Measurements from ENCODE around the gene PNP. TPM values are rescaled to one million over a fixed set of nuclear protein-coding genes. Genes with fewer than 3 reads are reported as not detected.
"Not testable (repeated sequence)": the region's sequence is repeated elsewhere in the genome, so short reads cannot be mapped to it uniquely, and the experiment has no call there.

Gene PNP
- total RNA-seq, 1 donor from 2014 or later = 6.4 TPM

GRCh38 chr14:20441461-20441860 is 27.7 kb upstream of the PNP start:
- no peak overlapping the region for H3K4me3 ChIP-seq
- no peaks in the 10 kb centered on the region for H3K4me1 ChIP-seq
- intact Hi-C loops (cut with micrococcal nuclease) = no loop called here
- peaks cover 12% of the 10 kb centered on the region for H3K27me3 ChIP-seq (ENCODE audit: low read depth)
- DNase-seq = no peak
- no peak for TF ChIP-seq CTCF (IDR thresholded peaks at IDR 0.05; ENCODE audit: borderline replicate concordance)
- no peak overlapping the region for H3K27ac ChIP-seq (replicated peaks)
- H3K9me3 ChIP-seq (replicated peaks) = no peaks in the 10 kb centered on the region
- peaks cover 11% of the 10 kb centered on the region for H3K36me3 ChIP-seq

- H3K4me3 ChIP-seq; H3K27me3 ChIP-seq (ENCODE audit: low read depth); H3K27ac ChIP-seq (replicated peaks); H3K4me1 ChIP-seq; DNase-seq; H3K9me3 ChIP-seq (replicated peaks); intact Hi-C loops (cut with micrococcal nuclease): not testable (repeated sequence)
- H3K36me3 ChIP-seq = peaks cover 33% of the 10 kb centered on the region
These were observed 25.6 kb upstream of the PNP start for GRCh38 chr14:20443650-20444049.

- intact Hi-C loops (cut with micrococcal nuclease) = no loop called here
- Histone ChIP-seq H3K27ac (replicated peaks) (no peak overlapping the region), H3K27me3 (ENCODE audit: low read depth) (no peaks in the 10 kb centered on the region), H3K4me1 (no peaks in the 10 kb centered on the region), H3K9me3 (replicated peaks) (no peaks in the 10 kb centered on the region), H3K4me3 (no peak overlapping the region), H3K36me3 (peaks cover 66% of the 10 kb centered on the region)
- DNase-seq = no peak
- no peak for TF ChIP-seq CTCF (IDR thresholded peaks at IDR 0.05; ENCODE audit: borderline replicate concordance)
These were observed 22.3 kb upstream of the PNP start for GRCh38 chr14:20446889-20447288.

GRCh38 chr14:20452831-20453230 is 16.4 kb upstream of the PNP start:
- H3K4me3 ChIP-seq; intact Hi-C loops (cut with micrococcal nuclease); DNase-seq; H3K9me3 ChIP-seq (replicated peaks); H3K27me3 ChIP-seq (ENCODE audit: low read depth); H3K27ac ChIP-seq (replicated peaks): not testable (repeated sequence)
- Histone ChIP-seq H3K4me1 (peaks cover 44% of the 10 kb centered on the region), H3K36me3 (peaks cover 67% of the 10 kb centered on the region)

- no peak for TF ChIP-seq CTCF (IDR thresholded peaks at IDR 0.05; ENCODE audit: borderline replicate concordance)
- H3K4me1 ChIP-seq = peaks cover 62% of the 10 kb centered on the region
- H3K27me3 ChIP-seq (ENCODE audit: low read depth) = no peaks in the 10 kb centered on the region
- H3K9me3 ChIP-seq (replicated peaks) = no peaks in the 10 kb centered on the region
- peak; percentile 98 for DNase-seq
- peak within 1 kb of the TSS; percentile 78 for H3K4me3 ChIP-seq
- H3K27ac ChIP-seq (replicated peaks) = peak within 1 kb of the TSS; percentile 97
- H3K36me3 ChIP-seq = peaks cover 67% of the 10 kb centered on the region
- intact Hi-C loops (cut with micrococcal nuclease) = no loop called here
These were observed 14.5 kb upstream of the PNP start, which contains the start of the genes APEX1 and OSGEP for GRCh38 chr14:20454516-20455354. Gene APEX1, plus strand, starts transcription at chr14:20455226. Its CDS starts 420 bp downstream, at chr14:20455646. Gene OSGEP, minus strand, starts transcription at chr14:20454812. Its CDS starts 129 bp downstream, at chr14:20454683.

- Histone ChIP-seq H3K4me3 (peak overlapping the region; percentile 78), H3K36me3 (peaks cover 58% of the 10 kb centered on the region), H3K9me3 (replicated peaks) (no peaks in the 10 kb centered on the region), H3K27me3 (ENCODE audit: low read depth) (no peaks in the 10 kb centered on the region), H3K4me1 (peaks cover 71% of the 10 kb centered on the region), H3K27ac (replicated peaks) (peak overlapping the region; percentile 97)
- intact Hi-C loops (cut with micrococcal nuclease) = no loop called here
- no peak for TF ChIP-seq CTCF (IDR thresholded peaks at IDR 0.05; ENCODE audit: borderline replicate concordance)
- no peak for DNase-seq
These were observed 13.6 kb upstream of the PNP start for GRCh38 chr14:20455355-20456300.

All from left ventricle myocardium inferior (tissue), 1 donor.